Activated CD4-positive, alpha-beta T cell treated with anti-CD3 and anti-CD28 coated beads for 48 hours (primary cell): Measurements from ENCODE around the gene TJP2.
A peak's percentile ranks its signal among the peaks of the same experiment; 100 is the strongest.
"Not testable (repeated sequence)": the region's sequence is repeated elsewhere in the genome, so short reads cannot be mapped to it uniquely, and the experiment has no call there.

Source experiments
- DNase-seq: peaks from one replicate; pipeline ENCODE4 v3.0.0-alpha.2; 2020

TJP2 gene

GRCh38 chr9:69164573-69164972 lies 9.5 kb upstream of the TJP2 start:
- DNase-seq, result not testable (repeated sequence)

- no peak for DNase-seq
These were observed 8.5 kb upstream of the TJP2 start for GRCh38 chr9:69165581-69165980.

- DNase-seq, result peak; percentile 80
These were observed 5.3 kb upstream of the TJP2 start for GRCh38 chr9:69168709-69169217.

GRCh38 chr9:69170231-69170630 lies 3.8 kb upstream of the TJP2 start:
- DNase-seq, result no peak

- DNase-seq, result no peak
These were observed 3.0 kb upstream of the TJP2 start for GRCh38 chr9:69171049-69171448.

GRCh38 chr9:69171517-69171916 lies 2.6 kb upstream of the TJP2 start:
- no peak for DNase-seq

- DNase-seq, result no peak
These were observed 1.2 kb upstream of the TJP2 start for GRCh38 chr9:69172895-69173294.

- no peak for DNase-seq
These were observed 583 bp upstream of the TJP2 start for GRCh38 chr9:69173497-69173890.

GRCh38 chr9:69174616-69175463 lies 763 bp downstream of the TJP2 start:
- peak; percentile 69 for DNase-seq

GRCh38 chr9:69175486-69175885 lies 1.4 kb downstream of the TJP2 start:
- DNase-seq, result no peak

- DNase-seq, result peak; percentile 15
These were observed 2.5 kb downstream of the TJP2 start for GRCh38 chr9:69176471-69177171.

- DNase-seq, result no peak
These were observed 4.5 kb downstream of the TJP2 start for GRCh38 chr9:69178583-69179011.

- DNase-seq, result no peak
These were observed 5.0 kb downstream of the TJP2 start for GRCh38 chr9:69179037-69179436.

- no peak for DNase-seq
These were observed 6.1 kb downstream of the TJP2 start for GRCh38 chr9:69180200-69180599.

- peak; percentile 63 for DNase-seq
These were observed 6.6 kb downstream of the TJP2 start for GRCh38 chr9:69180670-69181069.

GRCh38 chr9:69181908-69182353 lies 7.9 kb downstream of the TJP2 start:
- no peak for DNase-seq

- DNase-seq, result no peak
These were observed 10.2 kb downstream of the TJP2 start for GRCh38 chr9:69184266-69184665.

GRCh38 chr9:69186841-69187611 lies 12.9 kb downstream of the TJP2 start:
- no peak for DNase-seq

GRCh38 chr9:69188975-69189374 lies 14.9 kb downstream of the TJP2 start:
- DNase-seq, result no peak

- DNase-seq, result no peak
These were observed 16.2 kb downstream of the TJP2 start for GRCh38 chr9:69190086-69190862.

GRCh38 chr9:69190863-69191181 lies 16.7 kb downstream of the TJP2 start:
- no peak for DNase-seq

- DNase-seq, result no peak
These were observed 17.2 kb downstream of the TJP2 start for GRCh38 chr9:69191231-69191630.

- DNase-seq, result no peak
These were observed 18.1 kb downstream of the TJP2 start for GRCh38 chr9:69192214-69192613.
